ENCODE measurements around the gene CYTIP.

GRCh38 chr2:157479081-157480027, 35.5 kb upstream of the CYTIP start:
- TF ChIP-seq GATA3 (IDR thresholded peaks at IDR 0.05; ENCODE audit: low read depth, low read length) (no peak), GATA2 (IDR thresholded peaks at IDR 0.05; ENCODE audit: low read depth, low read length) (no peak)

Data from SH-SY5Y (cell line).